B cell (primary cell): Measurements from ENCODE around the gene KIAA0753. TPM values are rescaled to one million over a fixed set of nuclear protein-coding genes. Genes with fewer than 3 reads are reported as not detected.

Experiments
- ATAC-seq: fragments of 200-7000 bp; cut with Tn5 transposase; one replicate; pipeline ENCODE4 v1.10.0; 2021; ENCODE audit warnings: low read depth, mild to moderate bottlenecking, moderate number of reproducible peaks, moderate library complexity
- CTCF ChIA-PET: fragments of 350-600 bp; sonication (Branson Sonifier 250); formaldehyde crosslinking; loops from one replicate; lab custom pipeline; 2021; ENCODE audit warnings: antibody characterized with exemption, inconsistent platforms; lab: Charles Lee
- POLR2A ChIA-PET: fragments of 350-600 bp; sonication (Branson Sonifier 250); formaldehyde crosslinking; loops from one replicate; lab custom pipeline; 2021; ENCODE audit warnings: antibody characterized with exemption; lab: Charles Lee
- DNase-seq: peaks from one replicate; pipeline ENCODE4 v3.0.0; 2013
- H2AFZ ChIP-seq: 2 replicates; pipeline ENCODE4 v1.6.1; 2012; ENCODE audit warnings: mild to moderate bottlenecking, low read depth, low read length; ENCODE audit not compliant: insufficient read depth, poor library complexity, severe bottlenecking
- H3K27ac ChIP-seq, 2 donors: 1 replicate in 1 of 2; 2 replicates in 1 of 2; pipeline ENCODE4 v1.5.1; 2012 to 2013; ENCODE audit warnings: low read length in 2 of 2, mild to moderate bottlenecking in 2 of 2, moderate library complexity in 1 of 2
- H3K27me3 ChIP-seq, 4 experiments: fragments of 200-600 bp in 1 of 4; sonication (generic) in 1 of 4; replicated peaks in 1 of 4; 1 replicate in 2 of 4; 2 replicates in 2 of 4; pipeline versions ENCODE4 v1.6.1 to v1.7.0; 2013 to 2016; ENCODE audit warnings: low read length in 3 of 4, mild to moderate bottlenecking in 2 of 4, mixed read lengths in 1 of 4, moderate library complexity in 1 of 4; ENCODE audit not compliant: insufficient read depth in 4 of 4, control insufficient read depth in 3 of 4; ENCODE audit errors: control extremely low read depth in 1 of 4
- H3K36me3 ChIP-seq, 2 experiments: replicated peaks in 1 of 2; 1 replicate in 1 of 2; 2 replicates in 1 of 2; pipeline versions ENCODE4 v1.6.1 to v1.7.1; 2013; ENCODE audit warnings: low read length in 1 of 2; ENCODE audit not compliant: insufficient read depth in 2 of 2, control insufficient read depth in 1 of 2; ENCODE audit errors: control extremely low read depth in 1 of 2, extremely low read depth in 1 of 2
- H3K4me1 ChIP-seq, 2 donors: fragments of 200-600 bp in 1 of 2; sonication (generic) in 1 of 2; 1 replicate in 1 of 2; 2 replicates in 1 of 2; pipeline versions ENCODE4 v1.5.1 to v1.6.1; 2013 to 2017; ENCODE audit warnings: low read length in 2 of 2; ENCODE audit not compliant: control insufficient read depth in 2 of 2, insufficient read depth in 2 of 2
- H3K4me2 ChIP-seq: replicated peaks from 2 replicates; pipeline ENCODE3; 2012; ENCODE audit warnings: mild to moderate bottlenecking, low read depth, low read length; ENCODE audit not compliant: poor library complexity, severe bottlenecking
- H3K4me3 ChIP-seq, 5 experiments: fragments of 200-600 bp in 1 of 5; sonication (generic) in 1 of 5; 1 replicate in 3 of 5; 2 replicates in 2 of 5; pipeline versions ENCODE4 v1.5.1 to v1.7.0; 2011 to 2016; ENCODE audit warnings: low read length in 4 of 5, mild to moderate bottlenecking in 4 of 5, low read depth in 2 of 5, control low read depth in 1 of 5, moderate library complexity in 1 of 5; ENCODE audit not compliant: insufficient read depth in 1 of 5; ENCODE audit errors: control extremely low read depth in 1 of 5, extremely low read depth in 1 of 5
- H3K79me2 ChIP-seq: fragments of 200-600 bp; sonication (generic); one replicate; pipeline ENCODE4 v1.6.0; 2016; ENCODE audit warnings: low read length; ENCODE audit not compliant: control insufficient read depth, insufficient read depth
- H3K9ac ChIP-seq: fragments of 200-600 bp; sonication (generic); 2 replicates; pipeline ENCODE4 v1.6.1; 2017; ENCODE audit warnings: mild to moderate bottlenecking, low read length, moderate library complexity
- H3K9me3 ChIP-seq, 3 donors: one replicate each; pipeline versions ENCODE4 v1.6.1 to v1.7.1; 2013; ENCODE audit warnings: low read length in 2 of 3; ENCODE audit not compliant: control insufficient read depth in 2 of 3, insufficient read depth in 1 of 3; ENCODE audit errors: control extremely low read depth in 1 of 3
- H4K20me1 ChIP-seq: 2 replicates; pipeline ENCODE4 v1.6.0; 2012; ENCODE audit warnings: mild to moderate bottlenecking, low read length; ENCODE audit not compliant: insufficient read depth, control insufficient read depth, poor library complexity, severe bottlenecking
- H3K27ac Mint-ChIP-seq: one replicate; pipeline ENCODE4 v1.8.0; 2021; ENCODE audit warnings: mixed read lengths
- H3K27me3 Mint-ChIP-seq: one replicate; pipeline ENCODE4 v1.8.0; 2021; ENCODE audit warnings: mixed read lengths
- H3K4me1 Mint-ChIP-seq: one replicate; pipeline ENCODE4 v1.8.0; 2021; ENCODE audit warnings: mixed read lengths
- H3K4me3 Mint-ChIP-seq: one replicate; pipeline ENCODE4 v1.8.0; 2021; ENCODE audit warnings: mixed read lengths
- H3K9me3 Mint-ChIP-seq: one replicate; pipeline ENCODE4 v1.8.0; 2022; ENCODE audit warnings: mixed read lengths; ENCODE audit not compliant: insufficient read depth
- CTCF ChIP-seq: fragments of 200-600 bp; IDR thresholded peaks from one replicate; pipeline ENCODE4 v1.8.0; 2022; ENCODE audit warnings: antibody characterized with exemption, mild to moderate bottlenecking
- EZH2 ChIP-seq: IDR thresholded peaks from 2 replicates; pipeline ENCODE4 v1.6.1; 2012; ENCODE audit warnings: borderline replicate concordance, low read depth, mild to moderate bottlenecking, moderate library complexity, low read length; ENCODE audit not compliant: insufficient read depth, poor library complexity, severe bottlenecking
- WGBS: methylation state at CpG from one replicate; pipeline ENCODE4 v1.1.5; 2013; ENCODE audit warnings: missing lambda C conversion rate; ENCODE audit not compliant: insufficient coverage; 5-methylcytosine and 5-hydroxymethylcytosine counted together
- intact Hi-C: fragments of 100-400 bp; cut with micrococcal nuclease; formaldehyde crosslinking; loops from one replicate; pipeline ENCODE4 v1.10.0; 2022
- polyA plus RNA-seq: library from polyadenylated mRNA; depleted of rRNA; stranded (reverse); fragments of >200 nt; gene quantifications from 2 replicates; pipeline ENCODE4 v1.2.3, GENCODE V29; 2012
- total RNA-seq, 2 donors: library from RNA; stranded (reverse); fragments of 120-200 nt in 1 of 2; gene quantifications; 1 replicate in 1 of 2; 2 replicates in 1 of 2; pipeline versions ENCODE4 v1.2.3 to v1.2.4, GENCODE V29; 2013 to 2022

Gene KIAA0753
- total and polyA plus RNA-seq, 2 donors (not counting 1 experiment from before 2014, with no cell fraction given) = 6.3 to 29.1 TPM

GRCh38 chr17:6541886-6542285 is 98.6 kb downstream of the KIAA0753 start:
- intact Hi-C loops = no loop called here
- H3K9ac ChIP-seq = no peak overlapping the region
- H3K9me3 Mint-ChIP-seq = no peaks in the 10 kb centered on the region
- H3K4me1 ChIP-seq = no peaks in the 10 kb centered on the region
- no peaks in the 10 kb centered on the region for H3K79me2 ChIP-seq
- H3K9me3 ChIP-seq = peaks cover 0 to 11% (median 0%) of the 10 kb centered on the region in 3 donors
- ATAC-seq (no peak), DNase-seq (no peak)
- peaks cover 0 to 5% (median 0%) of the 10 kb centered on the region in 4 experiments for H3K27me3 ChIP-seq
- no peak for TF ChIP-seq EZH2
- no peak for TF ChIP-seq CTCF
- H3K4me2 ChIP-seq = no peak overlapping the region
- H3K4me1 Mint-ChIP-seq = no peaks in the 10 kb centered on the region
- 100% methylated on average over 4 of the region's 4 CpGs for WGBS
- no peak overlapping the region for H3K4me3 ChIP-seq
- no peak overlapping the region for H3K27ac ChIP-seq
- CTCF ChIA-PET = no interaction called here
- H3K27ac Mint-ChIP-seq = no peak overlapping the region
- H3K27me3 Mint-ChIP-seq = peaks cover 14% of the 10 kb centered on the region
- H3K36me3 ChIP-seq = no peaks in the 10 kb centered on the region
- H2AFZ ChIP-seq = no peak overlapping the region
- H4K20me1 ChIP-seq = no peaks in the 10 kb centered on the region
- H3K4me3 Mint-ChIP-seq = no peak overlapping the region
- POLR2A ChIA-PET = no interaction called here

GRCh38 chr17:6539871-6540270 is 100.6 kb downstream of the KIAA0753 start:
- H3K4me3 ChIP-seq = no peak overlapping the region
- H3K27me3 Mint-ChIP-seq = peaks cover 16% of the 10 kb centered on the region
- no peak overlapping the region for H2AFZ ChIP-seq
- ChIA-PET POLR2A (no interaction called here), CTCF (no interaction called here)
- no peak overlapping the region for H3K4me2 ChIP-seq
- H3K27me3 ChIP-seq = peaks cover 0 to 5% (median 0%) of the 10 kb centered on the region in 4 experiments
- WGBS = 97% methylated on average over 3 of the region's 3 CpGs
- H3K9me3 ChIP-seq = peaks cover 0 to 11% (median 0%) of the 10 kb centered on the region in 3 donors
- no peaks in the 10 kb centered on the region for H3K36me3 ChIP-seq
- no peaks in the 10 kb centered on the region for H3K79me2 ChIP-seq
- H3K27ac ChIP-seq = no peak overlapping the region
- TF ChIP-seq EZH2 (no peak), CTCF (no peak)
- DNase-seq (no peak), ATAC-seq (no peak)
- no peaks in the 10 kb centered on the region for H3K9me3 Mint-ChIP-seq
- no peak overlapping the region for H3K4me3 Mint-ChIP-seq
- H4K20me1 ChIP-seq = no peaks in the 10 kb centered on the region
- intact Hi-C loops = no loop called here
- H3K9ac ChIP-seq = no peak overlapping the region
- no peaks in the 10 kb centered on the region for H3K4me1 ChIP-seq
- no peaks in the 10 kb centered on the region for H3K4me1 Mint-ChIP-seq
- no peak overlapping the region for H3K27ac Mint-ChIP-seq
